Coronary artery (tissue), 2 donors: ENCODE results near the gene SLC7A6OS.

Experiments used
- DNase-seq: peaks from one replicate; pipeline ENCODE4 v3.0.0-alpha.2; 2017; ENCODE audit warnings: low spot score
- H3K27ac ChIP-seq, 2 donors: fragments of 200-600 bp; sonication (generic); one replicate each; pipeline ENCODE4 v1.5.1; 2016 to 2019
- H3K4me3 ChIP-seq: fragments of 200-600 bp; sonication (generic); 2 replicates; pipeline ENCODE4 v1.5.1; 2016; ENCODE audit warnings: mild to moderate bottlenecking, moderate library complexity
- TF ChIP-seq, protein P1 (sequence below): fragments of 200-600 bp; sonication (generic); IDR thresholded peaks from one replicate; pipeline ENCODE4 v1.5.1; 2019; ENCODE audit warnings: antibody characterized with exemption

SLC7A6OS gene

DNA sequence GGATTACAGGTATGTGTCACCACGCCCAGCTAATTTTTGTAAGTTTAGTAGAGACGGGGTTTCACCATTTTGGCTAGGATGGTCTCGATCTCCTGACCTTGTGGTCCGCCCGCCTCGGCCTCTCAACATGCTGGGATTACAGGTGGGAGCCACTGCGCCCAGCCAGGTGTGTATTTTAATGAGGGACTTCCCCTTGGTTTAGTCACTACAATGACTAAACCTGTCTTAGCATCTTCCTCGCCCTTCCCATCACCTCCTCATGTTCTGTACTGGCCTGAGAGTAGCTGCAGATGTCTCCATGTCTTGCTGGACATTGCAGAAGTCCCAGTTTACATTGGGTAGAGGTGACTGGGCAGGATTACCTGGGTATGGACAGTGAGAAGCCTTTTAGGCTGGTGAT, 36.9 kb downstream of the SLC7A6OS start:
- TF ChIP-seq, protein P1, sequence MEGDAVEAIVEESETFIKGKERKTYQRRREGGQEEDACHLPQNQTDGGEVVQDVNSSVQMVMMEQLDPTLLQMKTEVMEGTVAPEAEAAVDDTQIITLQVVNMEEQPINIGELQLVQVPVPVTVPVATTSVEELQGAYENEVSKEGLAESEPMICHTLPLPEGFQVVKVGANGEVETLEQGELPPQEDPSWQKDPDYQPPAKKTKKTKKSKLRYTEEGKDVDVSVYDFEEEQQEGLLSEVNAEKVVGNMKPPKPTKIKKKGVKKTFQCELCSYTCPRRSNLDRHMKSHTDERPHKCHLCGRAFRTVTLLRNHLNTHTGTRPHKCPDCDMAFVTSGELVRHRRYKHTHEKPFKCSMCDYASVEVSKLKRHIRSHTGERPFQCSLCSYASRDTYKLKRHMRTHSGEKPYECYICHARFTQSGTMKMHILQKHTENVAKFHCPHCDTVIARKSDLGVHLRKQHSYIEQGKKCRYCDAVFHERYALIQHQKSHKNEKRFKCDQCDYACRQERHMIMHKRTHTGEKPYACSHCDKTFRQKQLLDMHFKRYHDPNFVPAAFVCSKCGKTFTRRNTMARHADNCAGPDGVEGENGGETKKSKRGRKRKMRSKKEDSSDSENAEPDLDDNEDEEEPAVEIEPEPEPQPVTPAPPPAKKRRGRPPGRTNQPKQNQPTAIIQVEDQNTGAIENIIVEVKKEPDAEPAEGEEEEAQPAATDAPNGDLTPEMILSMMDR: no peak
- DNase-seq: no peak
- H3K27ac ChIP-seq: no peak overlapping the region

DNA sequence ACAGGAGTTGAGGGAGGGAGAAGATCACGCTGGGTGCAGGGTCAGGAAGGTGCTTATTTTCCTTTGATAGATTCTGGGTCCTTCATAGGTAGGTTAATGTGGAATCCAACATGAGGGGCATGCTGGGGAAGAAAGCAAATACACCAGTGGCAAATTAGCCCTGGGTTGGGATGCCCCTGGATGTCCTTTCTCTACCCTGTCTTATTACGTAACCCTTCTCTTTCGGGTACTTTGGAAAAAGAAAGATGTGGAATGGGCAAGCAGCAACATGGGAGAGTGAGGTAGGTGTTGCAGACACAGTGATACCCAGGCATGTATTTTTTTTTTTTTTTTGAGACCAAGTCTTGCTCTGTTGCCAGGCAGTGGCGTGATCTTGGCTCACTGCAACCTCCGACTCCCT, 37.3 kb downstream of the SLC7A6OS start:
- no peak overlapping the region for H3K4me3 ChIP-seq
- TF ChIP-seq, protein P1: no peak
- DNase-seq: no peak
- no peak overlapping the region for H3K27ac ChIP-seq

More for the DNA sequence above, 36.9 kb downstream of the SLC7A6OS start:
- no peak overlapping the region for H3K4me3 ChIP-seq

DNA sequence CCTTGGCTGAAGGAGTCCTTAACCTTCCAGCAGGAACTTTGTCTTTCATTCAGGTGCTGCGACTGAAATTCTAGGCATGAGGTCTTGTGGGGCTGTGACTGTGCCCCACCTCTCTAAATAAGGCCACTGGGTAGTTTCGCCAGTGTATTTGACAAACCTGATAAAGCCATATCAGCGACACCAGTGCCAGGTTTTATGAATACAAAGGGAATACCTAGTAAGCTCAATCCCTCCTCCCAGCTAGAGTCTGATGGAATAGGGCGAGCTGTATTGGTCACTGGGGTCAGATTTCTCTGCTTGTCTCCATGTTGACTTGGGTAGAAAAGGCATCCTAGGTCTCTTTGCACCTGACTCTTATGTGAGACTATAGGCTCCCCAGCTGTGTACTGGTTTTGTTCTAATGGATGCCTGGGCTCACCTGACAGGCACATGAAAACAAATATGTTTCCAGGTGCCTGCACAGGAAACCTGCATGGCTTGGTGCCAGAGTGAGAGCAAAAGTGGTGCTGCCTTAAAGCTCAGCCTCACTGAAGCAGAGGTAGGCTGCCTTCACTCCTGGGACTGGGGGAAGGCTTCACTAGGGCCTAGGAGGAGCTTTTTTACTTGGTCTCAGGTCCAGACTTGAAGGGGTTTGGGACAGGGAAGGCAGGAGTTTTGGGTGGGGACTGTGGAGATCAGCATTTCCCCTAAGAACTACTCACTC, 38.1 kb downstream of the SLC7A6OS start:
- no peak for DNase-seq
- TF ChIP-seq, protein P1: no peak
- Histone ChIP-seq H3K27ac (no peak overlapping the region), H3K4me3 (no peak overlapping the region)

DNA sequence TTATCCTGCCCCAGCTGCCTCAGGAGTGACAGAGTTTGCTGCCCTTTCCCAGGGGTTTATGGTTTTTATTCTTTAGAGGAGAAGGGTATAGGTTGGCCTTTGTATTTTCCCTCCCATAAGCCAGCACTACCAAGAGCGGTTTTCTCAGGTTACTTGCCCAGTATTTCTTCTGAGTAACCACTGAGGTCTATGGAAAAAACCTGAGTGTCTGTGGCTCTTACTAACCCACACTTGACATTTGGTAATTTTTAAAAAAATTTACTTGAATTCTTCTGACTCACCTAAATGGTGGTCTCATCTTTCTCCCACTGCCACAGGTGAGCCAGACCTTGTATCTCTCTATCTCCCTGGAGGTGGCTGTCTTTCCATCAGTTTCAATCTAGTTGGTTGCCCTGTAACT, 40.4 kb downstream of the SLC7A6OS start:
- no peak for DNase-seq
- H3K4me3 ChIP-seq: no peak overlapping the region
- no peak overlapping the region for H3K27ac ChIP-seq
- TF ChIP-seq, protein P1: no peak

DNA sequence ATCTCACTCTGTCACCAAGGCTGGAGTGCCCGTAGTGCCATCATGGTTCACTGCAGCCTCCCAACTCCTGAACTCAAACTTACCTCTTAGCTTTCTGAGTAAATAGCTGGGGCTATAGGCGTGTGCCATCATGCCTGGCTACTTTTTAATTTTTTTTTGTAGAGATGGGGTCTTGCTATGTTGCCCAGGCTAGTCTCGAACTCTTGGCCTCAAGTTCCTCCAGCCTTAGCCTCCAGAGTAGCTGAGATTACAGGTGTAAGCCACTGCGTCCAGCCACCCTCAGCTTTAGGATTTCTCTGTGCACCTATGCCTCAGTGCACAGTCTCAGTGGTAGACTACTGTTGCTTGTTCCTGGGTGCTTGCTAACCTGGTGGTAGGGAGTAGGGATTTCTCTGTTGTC, 41.0 kb downstream of the SLC7A6OS start:
- DNase-seq: no peak
- TF ChIP-seq, protein P1: no peak
- H3K4me3 ChIP-seq: no peak overlapping the region
- no peak overlapping the region for H3K27ac ChIP-seq

DNA sequence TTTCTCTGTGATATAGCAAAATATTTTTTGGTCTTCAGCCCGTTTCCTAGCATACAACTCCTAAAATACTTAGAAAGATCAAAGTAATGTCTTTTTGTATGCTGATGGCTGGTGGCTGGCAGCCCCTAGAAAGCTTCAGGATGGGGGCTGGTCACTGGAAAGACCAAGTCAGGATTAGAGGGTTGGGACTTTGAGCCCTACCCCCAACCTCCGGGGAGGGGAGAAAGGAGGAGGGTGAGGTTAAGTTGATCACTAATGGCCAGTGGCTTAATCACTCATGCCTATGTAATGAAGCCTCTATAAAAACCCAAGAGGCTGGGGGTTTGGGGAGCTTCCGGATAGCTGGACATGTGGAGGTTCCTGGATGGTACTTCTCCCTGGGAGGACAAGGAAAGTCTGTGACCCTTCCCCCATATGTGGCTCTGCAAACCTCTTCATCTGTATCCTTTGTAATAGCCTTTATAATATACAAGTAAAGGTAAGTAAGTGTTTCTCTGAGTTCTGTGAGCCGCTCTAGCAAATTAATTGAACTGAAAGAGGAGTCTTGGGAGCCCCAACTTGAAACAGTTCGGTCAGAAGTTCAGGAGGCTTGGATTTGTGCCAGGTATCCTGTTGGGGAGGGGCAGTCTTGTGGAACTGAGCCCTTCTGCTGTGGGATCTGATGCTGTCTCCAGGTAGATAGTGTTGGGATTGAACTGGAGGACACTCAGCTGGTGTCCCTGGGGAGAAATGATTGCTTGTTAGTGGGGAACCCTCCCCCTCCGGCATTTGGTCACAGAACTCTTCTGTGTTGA, 42.9 kb downstream of the SLC7A6OS start:
- DNase-seq: no peak
- Histone ChIP-seq H3K27ac (no peak overlapping the region), H3K4me3 (no peak overlapping the region)
- TF ChIP-seq, protein P1: no peak
